CD4-positive, alpha-beta T cell treated with Interleukin-6 at 100 ng/mL for 8 hours (primary cell): ENCODE results near the gene C17orf100.
"Not testable (repeated sequence)": the region's sequence is repeated elsewhere in the genome, so short reads cannot be mapped to it uniquely, and the experiment has no call there.

Experiments used
- DNase-seq: peaks from one replicate; pipeline ENCODE4 v3.0.0-alpha.2; 2020; ENCODE audit warnings: mixed read lengths, low spot score

C17orf100 gene

GRCh38 chr17:6641247-6641863 is 10.2 kb upstream of the C17orf100 start:
- DNase-seq, result no peak

GRCh38 chr17:6642592-6642991 is 9.0 kb upstream of the C17orf100 start:
- no peak for DNase-seq

DNA sequence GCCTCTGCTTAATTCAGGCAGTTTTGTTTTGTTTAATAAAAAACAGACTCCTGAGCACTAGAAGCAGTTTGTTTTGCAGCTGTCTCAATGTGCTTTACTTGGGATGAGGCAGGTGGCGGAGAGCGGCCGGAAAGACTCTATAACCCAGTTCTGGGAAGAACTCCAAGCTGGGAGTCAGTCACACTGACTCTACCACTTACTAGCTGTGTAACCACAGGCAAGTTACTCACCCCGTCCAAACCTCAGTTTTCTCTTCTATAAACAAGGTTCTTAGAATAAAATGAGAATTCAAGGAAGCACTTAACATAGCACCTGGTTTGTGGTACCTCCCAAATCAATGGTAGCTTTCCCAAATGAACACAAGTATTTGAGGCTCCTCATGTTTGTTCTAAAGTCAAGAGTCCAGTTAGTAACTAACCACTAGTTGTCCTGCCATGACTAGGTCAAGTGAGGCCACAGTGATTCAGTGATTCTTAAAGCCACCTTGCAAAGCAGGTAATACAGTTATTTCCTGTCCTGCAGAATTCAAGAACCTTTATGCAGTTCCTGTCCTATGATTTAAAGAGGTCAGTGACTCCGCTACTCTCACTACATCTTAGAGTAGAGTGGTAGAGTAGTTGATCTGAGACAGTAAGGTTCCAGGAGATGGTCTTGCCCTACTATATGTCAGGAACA is 8.0 kb upstream of the C17orf100 start:
- DNase-seq, result no peak

GRCh38 chr17:6648181-6648580 is 3.4 kb upstream of the C17orf100 start:
- no peak for DNase-seq

- DNase-seq, result peak; percentile 16
Measured at GRCh38 chr17:6651919-6652452, 424 bp downstream of the C17orf100 start.

- no peak for DNase-seq
Measured at GRCh38 chr17:6654841-6655731, 3.5 kb downstream of the C17orf100 start.

DNA sequence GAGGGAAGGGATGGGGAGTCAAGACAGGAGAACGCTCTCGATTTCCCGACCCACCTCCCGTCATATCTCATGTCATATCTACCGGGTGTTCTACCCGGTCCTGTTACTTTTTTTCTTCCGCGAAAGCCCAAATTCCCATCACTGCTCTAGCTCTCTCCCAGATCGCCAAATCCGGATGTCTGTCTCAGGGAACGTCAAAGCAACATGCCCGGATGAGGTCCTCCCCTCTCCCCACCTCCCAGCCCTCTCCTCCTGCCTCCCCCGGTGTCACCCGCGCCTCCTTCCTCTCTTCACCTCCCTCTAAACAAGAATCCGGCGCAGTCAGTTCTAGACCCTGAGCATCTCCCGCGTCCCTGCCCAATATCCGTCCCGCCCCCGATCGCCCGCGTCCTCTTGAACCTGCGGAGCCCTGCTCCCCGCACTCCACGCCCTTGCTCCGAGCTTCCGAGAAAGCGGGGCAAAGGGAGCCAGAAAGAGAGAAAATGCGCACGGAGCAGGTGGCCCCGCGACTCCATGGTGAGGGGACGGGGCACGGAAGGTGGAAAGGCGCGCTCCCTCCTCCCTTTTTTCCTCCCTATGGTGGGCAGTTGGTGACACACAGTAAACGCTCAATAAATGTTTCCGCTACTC is 4.3 kb downstream of the C17orf100 start:
- not testable (repeated sequence) for DNase-seq

- DNase-seq, result peak; percentile 65
Measured at GRCh38 chr17:6656797-6657632, 5.5 kb downstream of the C17orf100 start.

GRCh38 chr17:6657633-6658287 is 6.2 kb downstream of the C17orf100 start:
- DNase-seq, result no peak

DNA sequence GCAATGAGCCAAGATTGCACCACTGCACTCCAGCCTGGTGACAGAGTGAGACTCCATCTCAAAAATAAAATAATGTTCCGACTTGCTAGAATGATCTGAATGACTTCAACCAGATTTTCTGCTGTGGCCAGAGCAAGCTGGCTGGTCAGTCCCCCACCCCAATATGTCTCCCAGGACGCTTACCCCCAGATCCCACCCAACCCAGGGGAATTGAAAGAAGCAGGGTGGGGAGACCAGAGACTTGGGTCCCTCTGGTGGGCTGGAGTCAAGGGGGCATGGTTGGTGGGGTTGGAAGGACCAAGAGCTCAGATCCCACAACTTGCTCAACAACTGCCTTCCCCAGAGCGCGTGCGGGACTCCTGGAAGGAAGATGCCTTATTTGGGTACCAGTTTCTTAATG is 6.8 kb downstream of the C17orf100 start:
- not testable (repeated sequence) for DNase-seq

GRCh38 chr17:6660101-6660500 is 8.5 kb downstream of the C17orf100 start:
- DNase-seq, result no peak

GRCh38 chr17:6660805-6661463 is 9.4 kb downstream of the C17orf100 start:
- DNase-seq, result no peak

GRCh38 chr17:6661464-6661848 is 9.9 kb downstream of the C17orf100 start:
- no peak for DNase-seq

DNA sequence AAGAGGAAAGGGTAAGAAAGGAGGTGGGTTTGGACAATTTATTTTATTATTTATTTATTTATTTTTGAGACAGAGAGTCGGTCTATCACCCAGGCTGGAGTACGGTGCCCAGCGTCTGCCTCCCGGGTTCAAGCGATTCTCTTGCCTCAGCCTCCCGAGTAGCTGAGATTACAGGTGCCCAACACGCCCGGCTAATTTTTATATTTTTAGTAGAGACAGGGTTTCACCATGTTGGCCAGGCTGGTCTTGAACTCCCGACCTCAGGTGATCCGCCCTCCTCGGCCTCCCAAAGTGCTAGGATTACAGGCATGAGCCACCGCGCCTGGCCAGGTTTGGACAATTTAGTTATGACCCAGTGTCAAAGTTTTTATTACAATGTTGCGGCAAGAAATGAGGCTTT is 11.6 kb downstream of the C17orf100 start:
- not testable (repeated sequence) for DNase-seq

- DNase-seq, result peak; percentile 44
Measured at GRCh38 chr17:6666077-6666521, 14.5 kb downstream of the C17orf100 start.

GRCh38 chr17:6666557-6666956 is 15.0 kb downstream of the C17orf100 start:
- no peak for DNase-seq

DNA sequence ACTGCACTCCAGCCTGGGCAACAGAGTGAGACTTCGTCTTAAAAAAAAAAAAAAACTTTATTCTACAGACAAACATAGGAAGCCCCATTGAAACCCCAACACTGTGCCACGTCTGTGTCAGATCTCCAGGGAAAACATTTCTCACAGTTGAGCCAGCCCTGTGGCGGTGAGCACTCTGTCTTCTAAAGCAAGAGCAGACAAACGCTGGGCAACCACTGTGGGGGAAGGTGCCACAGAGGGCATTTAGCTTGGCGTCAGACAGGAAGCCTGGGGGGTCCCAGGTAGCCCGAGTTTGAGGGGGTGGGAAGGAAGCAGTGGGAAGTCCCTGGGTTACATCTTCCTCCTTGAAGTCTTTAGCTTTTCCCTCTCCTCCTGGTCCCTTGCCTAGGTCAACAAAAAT is 16.0 kb downstream of the C17orf100 start:
- no peak for DNase-seq

GRCh38 chr17:6668219-6668618 is 16.7 kb downstream of the C17orf100 start:
- DNase-seq, result no peak

DNA sequence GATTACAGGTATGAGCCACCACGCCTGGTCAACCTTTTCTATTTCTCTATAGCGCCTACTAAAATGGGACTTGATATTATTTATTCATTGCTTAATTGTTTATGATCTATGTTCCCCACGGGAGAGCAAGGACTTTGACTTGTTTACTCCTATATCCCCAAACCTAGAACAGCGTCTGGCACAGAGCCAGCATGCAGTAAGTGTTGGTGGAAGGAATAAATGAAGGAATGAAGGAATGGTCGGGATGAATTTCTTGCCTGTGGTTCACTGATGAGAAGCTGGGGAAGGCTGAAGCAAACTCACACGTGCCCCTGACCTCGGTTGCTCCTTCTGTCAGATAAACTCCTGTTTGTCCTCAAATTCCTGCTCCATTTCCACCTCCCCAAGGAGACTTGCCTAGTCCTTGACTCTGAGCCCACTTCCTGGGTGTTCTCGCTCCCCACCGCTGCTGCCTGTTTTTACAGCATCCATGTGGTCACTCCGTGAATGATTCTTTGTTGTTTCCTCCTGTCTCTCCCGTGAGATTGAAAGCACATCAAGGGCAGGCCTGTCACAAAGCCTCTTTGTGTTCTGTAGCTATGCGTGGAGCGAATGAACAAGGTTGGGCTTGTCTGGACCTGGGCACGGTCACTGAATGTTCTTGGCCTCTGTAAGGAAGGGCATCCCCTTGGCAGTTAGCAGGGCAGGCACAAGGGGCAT is 17.3 kb downstream of the C17orf100 start:
- DNase-seq, result no peak
